HG02943 (cell line): ENCODE data around the gene RAD9A.
"Not testable (repeated sequence)": the region's sequence is repeated elsewhere in the genome, so short reads cannot be mapped to it uniquely, and the experiment has no call there.

Experiments used
- ATAC-seq: cut with Tn5 transposase; IDR thresholded peaks from one replicate; pipeline ENCODE4 v1.9.1; 2021; ENCODE audit warnings: mild to moderate bottlenecking, low read depth, moderate library complexity; ENCODE audit not compliant: unreplicated experiment

Gene RAD9A

DNA sequence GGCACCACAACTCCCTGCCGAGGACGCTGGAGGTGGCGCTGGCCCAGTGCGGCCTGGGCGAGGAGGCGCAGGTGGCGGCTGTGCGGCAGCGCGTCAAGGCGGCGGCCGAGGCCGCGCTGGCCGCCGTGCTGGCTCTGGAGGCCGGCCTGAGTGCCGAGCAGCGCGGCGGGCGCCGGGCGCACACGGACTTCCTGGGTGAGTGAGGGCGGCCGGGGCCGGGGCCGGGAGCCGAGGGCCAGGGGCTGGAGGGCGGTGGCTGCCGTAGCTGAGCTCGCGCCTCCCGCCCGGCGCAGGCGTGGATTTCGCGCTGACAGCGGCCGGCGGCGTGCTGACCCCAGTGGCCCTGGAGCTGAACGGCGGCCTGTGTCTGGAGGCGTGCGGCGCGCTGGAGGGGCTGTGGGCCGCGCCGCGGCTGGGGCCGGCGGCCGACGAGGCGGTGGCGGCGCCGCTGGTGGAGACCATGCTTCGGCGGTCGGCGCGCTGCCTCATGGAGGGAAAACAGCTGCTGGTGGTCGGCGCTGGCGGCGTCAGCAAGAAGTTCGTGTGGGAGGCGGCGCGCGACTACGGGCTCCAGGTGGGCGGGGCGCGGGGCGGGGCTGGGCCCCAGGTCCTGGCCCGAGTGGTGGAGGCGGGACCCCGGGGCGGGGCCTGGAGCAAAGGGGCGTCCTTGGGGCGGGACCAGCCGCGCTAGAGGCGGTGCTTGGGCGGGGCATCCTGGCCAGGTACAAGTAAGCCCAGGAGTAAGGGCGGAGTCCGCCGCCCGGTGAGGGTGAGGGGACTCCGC is 29.1 kb downstream of the RAD9A start:
- no peak for ATAC-seq

- no peak for ATAC-seq
Observed at GRCh38 chr11:67421430-67422031, 29.7 kb downstream of the RAD9A start.

DNA sequence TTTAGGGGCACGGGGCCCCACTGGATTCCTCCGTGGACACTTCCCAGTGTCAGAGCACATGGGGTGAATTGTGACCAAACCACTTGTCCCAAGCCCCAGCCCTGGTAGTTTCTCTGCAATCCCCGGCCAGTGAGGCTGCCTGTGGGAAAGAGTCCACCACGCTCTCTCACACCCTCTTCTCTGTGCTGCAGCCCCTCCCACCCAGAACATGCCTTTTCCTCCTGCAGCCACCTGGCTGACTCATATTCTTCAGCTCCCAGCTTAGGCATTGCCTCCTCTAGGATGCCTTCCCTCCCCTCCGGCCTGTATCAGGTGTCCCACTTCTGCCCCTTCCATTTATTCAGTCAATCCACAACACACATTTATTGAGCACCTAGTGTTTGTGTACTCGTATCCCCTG is 31.1 kb downstream of the RAD9A start:
- ATAC-seq, result no peak

GRCh38 chr11:67423466-67423865 is 31.7 kb downstream of the RAD9A start:
- ATAC-seq, result no peak

DNA sequence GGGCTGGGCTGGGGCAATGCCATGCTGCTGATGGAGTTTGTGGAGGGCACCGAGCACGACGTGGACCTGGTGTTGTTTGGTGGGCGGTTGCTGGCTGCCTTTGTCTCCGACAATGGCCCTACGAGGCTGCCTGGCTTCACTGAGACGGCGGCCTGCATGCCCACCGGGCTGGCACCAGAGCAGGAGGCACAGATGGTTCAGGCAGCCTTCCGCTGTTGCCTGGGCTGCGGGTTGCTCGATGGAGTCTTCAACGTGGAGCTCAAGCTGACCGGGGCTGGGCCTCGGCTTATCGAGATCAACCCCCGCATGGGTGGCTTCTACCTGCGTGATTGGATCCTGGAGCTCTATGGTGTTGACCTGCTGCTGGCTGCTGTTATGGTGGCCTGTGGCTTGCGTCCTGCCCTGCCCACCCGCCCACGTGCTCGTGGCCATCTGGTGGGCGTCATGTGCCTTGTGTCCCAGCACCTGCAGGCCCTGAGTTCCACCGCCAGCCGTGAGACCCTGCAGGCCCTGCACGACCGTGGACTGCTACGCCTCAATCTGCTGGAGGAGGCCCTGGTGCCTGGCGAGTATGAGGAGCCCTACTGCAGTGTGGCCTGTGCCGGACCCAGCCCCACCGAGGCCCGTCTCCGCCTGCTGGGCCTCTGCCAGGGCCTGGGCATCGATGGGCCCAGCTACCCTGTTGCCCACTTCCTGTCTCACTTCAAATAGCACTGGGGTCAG is 32.3 kb downstream of the RAD9A start:
- ATAC-seq, result no peak

- not testable (repeated sequence) for ATAC-seq
Observed at GRCh38 chr11:67427364-67427859, 35.6 kb downstream of the RAD9A start.

DNA sequence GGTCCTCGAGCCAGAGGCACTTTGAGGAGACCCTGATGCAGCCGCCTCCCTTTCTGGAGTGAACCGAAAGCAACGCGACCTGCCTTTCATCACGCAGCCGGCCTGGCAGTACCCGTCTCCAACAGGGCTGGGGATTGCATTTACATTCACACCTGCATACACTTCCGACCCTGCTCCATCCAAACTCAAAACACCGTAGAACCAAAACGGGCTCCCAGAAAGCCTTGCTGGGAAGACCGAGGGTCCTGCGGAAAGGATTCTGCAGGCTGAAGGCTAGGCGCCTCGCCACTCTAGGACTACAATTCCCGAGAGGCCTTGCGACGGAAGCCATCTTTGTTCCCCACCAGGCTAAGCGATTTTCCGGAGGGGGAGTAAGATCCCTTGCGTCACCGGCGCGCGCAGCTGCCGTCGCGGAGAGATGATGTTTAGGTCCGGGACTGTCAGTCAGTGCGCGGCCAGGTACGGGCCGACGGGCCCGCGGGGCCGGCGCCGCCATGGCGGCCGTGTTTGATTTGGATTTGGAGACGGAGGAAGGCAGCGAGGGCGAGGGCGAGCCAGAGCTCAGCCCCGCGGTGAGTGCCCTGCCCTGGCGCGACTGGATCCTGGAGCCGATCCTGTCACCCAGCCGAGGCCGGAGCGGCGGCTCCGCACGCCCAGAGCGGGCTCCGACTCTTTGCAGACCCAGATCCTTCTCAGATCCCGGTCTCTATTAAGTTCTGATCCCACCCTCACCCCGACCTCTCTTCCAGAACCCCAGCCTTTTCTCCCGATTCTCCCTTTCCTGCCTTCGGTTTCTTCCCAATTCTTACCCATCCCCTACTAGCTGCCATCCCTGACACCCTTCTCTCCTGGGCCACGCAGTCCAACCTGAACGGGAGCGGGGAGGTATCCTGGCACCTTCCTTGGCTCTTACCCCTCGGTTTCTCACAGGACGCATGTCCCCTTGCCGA is 36.5 kb downstream of the RAD9A start, which contains the start of gene RPS6KB2:
TSS of gene RPS6KB2 (plus strand) at position 443 of the 950 bp plus-strand sequence. CDS start at position 495, 52 bp downstream.
- peak; percentile 70 for ATAC-seq

DNA sequence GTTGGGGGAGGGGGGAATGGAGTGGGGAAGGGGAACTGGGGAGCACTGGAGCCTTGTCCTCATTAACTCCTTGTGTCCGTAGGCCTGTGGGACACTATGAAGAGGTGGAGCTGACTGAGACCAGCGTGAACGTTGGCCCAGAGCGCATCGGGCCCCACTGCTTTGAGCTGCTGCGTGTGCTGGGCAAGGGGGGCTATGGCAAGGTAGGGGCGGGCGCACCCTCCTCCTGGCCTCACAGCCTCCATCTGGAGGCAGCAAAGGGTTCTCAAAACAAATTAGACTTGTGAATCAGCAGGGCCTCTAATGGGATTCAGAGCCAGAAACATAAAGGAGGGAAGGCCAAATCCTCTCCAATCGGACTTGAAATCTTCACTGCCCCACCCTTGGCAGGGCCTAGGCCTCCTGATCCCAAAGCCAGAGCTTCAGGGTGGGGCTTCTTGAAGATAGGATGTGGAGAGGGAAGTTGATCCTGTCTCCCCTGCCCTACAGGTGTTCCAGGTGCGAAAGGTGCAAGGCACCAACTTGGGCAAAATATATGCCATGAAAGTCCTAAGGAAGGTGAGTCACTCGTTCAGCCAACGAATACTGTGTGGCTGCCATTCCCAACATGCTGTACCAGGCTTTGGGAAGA is 37.4 kb downstream of the RAD9A start:
- ATAC-seq, result no peak

GRCh38 chr11:67429722-67430121 is 37.9 kb downstream of the RAD9A start:
- no peak for ATAC-seq

- no peak for ATAC-seq
Observed at GRCh38 chr11:67431346-67432249, 39.8 kb downstream of the RAD9A start.

GRCh38 chr11:67432655-67433349 is 41.0 kb downstream of the RAD9A start:
- no peak for ATAC-seq

DNA sequence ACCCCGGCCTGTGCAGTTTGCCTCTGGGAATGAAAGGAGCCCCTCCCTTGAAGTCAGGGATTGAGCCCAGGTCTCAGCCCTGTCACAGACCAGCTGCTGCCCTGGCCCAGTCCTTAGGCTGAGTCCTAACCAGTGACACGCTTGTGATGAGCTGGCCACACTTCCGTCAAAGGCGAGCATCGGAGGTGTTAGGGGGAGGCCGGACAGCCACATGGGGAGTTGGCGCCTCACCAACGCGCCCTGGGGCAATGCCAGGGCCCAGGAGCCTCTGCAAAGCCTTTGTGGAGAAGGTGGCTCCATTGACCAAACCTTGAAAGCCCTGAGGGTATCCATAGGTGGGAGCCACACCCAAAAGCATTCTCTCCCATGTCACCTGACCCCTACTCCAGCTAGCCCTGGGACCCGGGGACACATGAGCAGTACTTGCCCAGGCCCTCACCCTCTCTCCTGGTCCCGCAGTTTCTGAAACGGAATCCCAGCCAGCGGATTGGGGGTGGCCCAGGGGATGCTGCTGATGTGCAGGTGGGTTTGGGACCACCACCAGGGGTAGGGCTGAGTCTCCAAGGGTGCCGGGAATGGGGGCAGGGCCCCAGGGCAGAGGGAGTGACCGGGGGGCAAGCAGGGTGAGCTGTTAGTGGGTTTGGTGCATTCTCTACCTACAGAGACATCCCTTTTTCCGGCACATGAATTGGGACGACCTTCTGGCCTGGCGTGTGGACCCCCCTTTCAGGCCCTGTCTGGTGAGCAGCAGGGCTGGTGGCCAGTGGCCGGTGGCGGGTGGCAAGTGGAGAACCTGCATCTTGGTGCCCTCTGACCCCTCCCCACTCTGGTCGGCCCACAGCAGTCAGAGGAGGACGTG is 42.0 kb downstream of the RAD9A start:
- ATAC-seq, result no peak

- ATAC-seq, result no peak
Observed at GRCh38 chr11:67434395-67434881, 42.7 kb downstream of the RAD9A start.

DNA sequence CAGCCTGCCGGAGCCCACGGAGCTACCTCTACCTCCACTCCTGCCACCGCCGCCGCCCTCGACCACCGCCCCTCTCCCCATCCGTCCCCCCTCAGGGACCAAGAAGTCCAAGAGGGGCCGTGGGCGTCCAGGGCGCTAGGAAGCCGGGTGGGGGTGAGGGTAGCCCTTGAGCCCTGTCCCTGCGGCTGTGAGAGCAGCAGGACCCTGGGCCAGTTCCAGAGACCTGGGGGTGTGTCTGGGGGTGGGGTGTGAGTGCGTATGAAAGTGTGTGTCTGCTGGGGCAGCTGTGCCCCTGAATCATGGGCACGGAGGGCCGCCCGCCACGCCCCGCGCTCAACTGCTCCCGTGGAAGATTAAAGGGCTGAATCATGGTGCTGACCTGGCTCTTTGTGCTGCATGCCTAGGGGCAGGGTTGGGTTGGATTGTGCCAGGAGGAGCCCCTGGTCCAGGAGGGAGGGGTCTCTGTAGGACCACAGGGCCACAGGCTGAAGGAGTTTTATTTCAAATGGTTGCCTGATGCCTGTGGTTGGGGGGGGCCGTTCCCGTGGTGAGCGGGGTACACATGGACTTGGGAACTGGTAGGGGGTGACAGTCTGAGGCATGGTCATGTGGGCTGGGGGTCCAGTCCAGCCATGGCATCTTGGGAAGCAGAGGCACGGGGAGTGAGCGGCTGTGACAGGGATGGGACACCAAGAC is 43.4 kb downstream of the RAD9A start:
- no peak for ATAC-seq

DNA sequence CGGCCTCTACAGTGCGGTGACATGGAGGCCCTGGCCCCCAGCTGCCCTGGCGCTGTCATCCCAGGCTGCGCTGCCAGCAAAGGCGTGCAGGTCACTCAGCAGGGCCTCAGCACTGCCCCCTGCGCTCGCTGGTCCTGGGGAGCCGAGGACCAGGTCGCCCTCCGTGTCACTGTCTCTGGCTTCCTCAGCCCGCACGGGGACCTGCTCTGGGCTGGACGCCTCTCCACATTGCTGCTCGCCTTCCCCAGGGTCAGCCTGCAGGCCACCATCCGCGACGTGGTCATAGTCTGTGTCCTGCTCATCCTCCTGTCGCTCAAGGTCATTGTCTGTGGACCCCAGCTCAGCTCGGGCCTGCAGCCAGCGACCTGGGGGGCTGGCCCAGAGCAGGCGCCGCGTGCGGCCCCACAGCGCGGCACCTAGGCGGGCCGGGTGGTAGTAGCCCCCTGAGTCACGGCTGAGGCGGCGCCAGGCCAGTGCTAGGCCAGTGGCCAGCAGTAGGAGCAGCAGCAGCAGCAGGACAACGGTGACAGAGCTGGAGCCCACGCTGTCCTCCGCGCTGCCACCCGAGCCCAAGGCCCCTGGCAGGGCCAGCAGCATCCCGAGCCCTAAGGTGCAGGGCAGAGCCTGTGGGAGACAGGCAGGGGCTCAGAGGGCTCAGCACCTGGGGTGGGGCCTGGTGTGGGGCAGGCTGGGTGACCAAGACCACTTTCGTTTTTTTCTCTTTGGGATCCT is 44.1 kb downstream of the RAD9A start:
- ATAC-seq, result no peak
